ENCODE measurements around the gene RPL18. TPM values are rescaled to one million over a fixed set of nuclear protein-coding genes. Genes with fewer than 3 reads are reported as not detected.

The RPL18 gene
- total and polyA plus RNA-seq, 9 of the 15 experiments (the other 6 are each of a cell fraction or from before 2014, with no cell fraction given) = 312 to 2,635 (median 1,653) TPM

DNA sequence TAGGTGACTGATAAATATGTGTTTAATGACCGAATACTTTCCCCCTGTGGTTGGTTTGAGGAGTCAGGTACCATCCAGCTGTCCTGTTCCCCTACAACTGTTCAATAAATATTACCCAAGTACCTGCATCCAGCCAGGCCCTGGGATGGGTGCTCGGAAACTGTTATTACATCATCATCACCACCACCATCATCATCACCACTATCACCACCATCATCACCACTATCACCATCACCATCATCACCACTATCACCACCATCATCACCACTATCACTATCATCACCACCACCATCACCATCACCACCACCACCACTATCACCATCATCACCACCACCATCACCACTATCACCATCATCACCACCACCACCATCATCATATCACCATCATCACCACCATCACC, 49.8 kb upstream of the RPL18 start:
- ChIA-PET POLR2A (no interaction called here), CTCF (ENCODE audit: low intra/inter-chr PET ratio) (no interaction called here)
- H3K4me2 ChIP-seq (ENCODE audit: insufficient read depth, low read length) = no peak overlapping the region
- no peak overlapping the region for H3K4me3 ChIP-seq
- no peak overlapping the region for H3K27ac ChIP-seq (ENCODE audit: extremely low read depth, low read depth, low read length)
- no peak overlapping the region for H2AFZ ChIP-seq (ENCODE audit: low read depth, low read length)
- DNase-seq (ENCODE audit: extremely low read depth in 1 of 4, low spot score in 3 of 4) = no peak
- intact Hi-C loops (cut with micrococcal nuclease) (no loop called here), in situ Hi-C loops (cut with MboI) (no loop called here)
- no peaks in the 10 kb centered on the region for H3K9me3 ChIP-seq (replicated peaks; ENCODE audit: control insufficient read depth, insufficient read depth, low read depth, low read length)
- H3K9me1 ChIP-seq (ENCODE audit: control insufficient read depth, insufficient read depth, low read length) = no peaks in the 10 kb centered on the region
- TF ChIP-seq ERF (CRISPR knock-in tag; IDR thresholded peaks at IDR 0.05) = no peak
- TF ChIP-seq, protein P1, sequence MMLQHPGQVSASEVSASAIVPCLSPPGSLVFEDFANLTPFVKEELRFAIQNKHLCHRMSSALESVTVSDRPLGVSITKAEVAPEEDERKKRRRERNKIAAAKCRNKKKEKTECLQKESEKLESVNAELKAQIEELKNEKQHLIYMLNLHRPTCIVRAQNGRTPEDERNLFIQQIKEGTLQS (IDR thresholded peaks at IDR 0.05) = peak; percentile 69; the same call in 1 of the 2 replicates
- TF ChIP-seq, protein P1 (CRISPR knock-in tag; conservative IDR thresholded peaks at IDR 0.05) = no peak
- H3K36me3 ChIP-seq (ENCODE audit: control insufficient read depth, insufficient read depth, low read length) = no peaks in the 10 kb centered on the region
- WGBS (ENCODE audit: insufficient coverage, low coverage, missing lambda C conversion rate) = 25% methylated on average over 2 of the region's 2 CpGs
- no peaks in the 10 kb centered on the region for H3K79me2 ChIP-seq (ENCODE audit: control insufficient read depth, insufficient read depth, low read length)
- no peak for ATAC-seq
- H4K20me1 ChIP-seq (replicated peaks; ENCODE audit: control insufficient read depth, insufficient read depth, low read length) = no peaks in the 10 kb centered on the region
- no peak for FAIRE-seq
- H3K27me3 ChIP-seq (ENCODE audit: control insufficient read depth in 2 of 2, insufficient read depth in 2 of 2, low read length in 2 of 2) = no peaks in the 10 kb centered on the region
- peaks cover 0 to 23% of the 10 kb centered on the region in 2 experiments; a peak in 2 of 5 replicates for H3K4me1 ChIP-seq (replicated peaks in 1 of 2; ENCODE audit: control insufficient read depth in 2 of 2, insufficient read depth in 2 of 2, low read length in 2 of 2)
- BruUV-seq (replicated peaks) = no TSS peak
- no peak overlapping the region for H3K9ac ChIP-seq (ENCODE audit: insufficient read depth in 1 of 2, low read depth in 2 of 2, low read length in 2 of 2)

DNA sequence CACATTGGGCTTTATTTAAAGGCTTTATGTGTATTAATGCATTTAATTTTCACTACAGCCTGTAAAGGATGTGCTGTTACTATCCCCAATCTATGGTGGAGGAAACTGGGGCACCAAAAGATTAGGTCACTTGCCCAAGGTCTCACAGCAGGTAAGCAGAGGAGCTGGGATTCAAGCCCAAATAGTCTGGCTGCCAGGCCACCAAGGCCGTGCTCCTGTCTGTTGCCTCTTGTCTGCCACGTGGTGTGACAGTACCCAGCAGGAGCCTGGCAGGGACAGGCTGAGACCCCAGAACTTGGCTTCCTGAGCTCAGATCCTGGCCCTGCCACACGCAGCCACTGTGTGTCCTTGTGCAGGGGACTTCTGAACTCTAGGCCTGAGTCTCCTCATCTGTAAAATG, 49.4 kb upstream of the RPL18 start:
- 3% methylated on average over 3 of the region's 3 CpGs for WGBS (ENCODE audit: insufficient coverage, low coverage, missing lambda C conversion rate)
- TF ChIP-seq TOE1 (IDR thresholded peaks at IDR 0.05; ENCODE audit: borderline replicate concordance) (no peak), TOE1 (CRISPR knock-in tag; IDR thresholded peaks at IDR 0.05; ENCODE audit: borderline replicate concordance, low read depth) (no peak), USF1 (CRISPR knock-in tag; IDR thresholded peaks at IDR 0.05) (0 out of 2 replicates have a peak, but pooled peaks have one; percentile 10), ZNF785 (CRISPR knock-in tag; IDR thresholded peaks at IDR 0.05) (no peak)
- ATAC-seq (no peak), DNase-seq (ENCODE audit: extremely low read depth in 1 of 4, low spot score in 3 of 4) (no peak), FAIRE-seq (no peak)
- Histone ChIP-seq H3K9ac (ENCODE audit: insufficient read depth in 1 of 2, low read depth in 2 of 2, low read length in 2 of 2) (no peak overlapping the region), H3K9me1 (ENCODE audit: control insufficient read depth, insufficient read depth, low read length) (no peaks in the 10 kb centered on the region), H3K36me3 (ENCODE audit: control insufficient read depth, insufficient read depth, low read length) (no peaks in the 10 kb centered on the region), H3K27ac (ENCODE audit: extremely low read depth, low read depth, low read length) (no peak overlapping the region), H3K27me3 (ENCODE audit: control insufficient read depth in 2 of 2, insufficient read depth in 2 of 2, low read length in 2 of 2) (no peaks in the 10 kb centered on the region), H3K4me3 (no peak overlapping the region), H2AFZ (ENCODE audit: low read depth, low read length) (no peak overlapping the region), H3K9me3 (replicated peaks; ENCODE audit: control insufficient read depth, insufficient read depth, low read depth, low read length) (no peaks in the 10 kb centered on the region), H4K20me1 (replicated peaks; ENCODE audit: control insufficient read depth, insufficient read depth, low read length) (no peaks in the 10 kb centered on the region), H3K79me2 (ENCODE audit: control insufficient read depth, insufficient read depth, low read length) (no peaks in the 10 kb centered on the region), H3K4me2 (ENCODE audit: insufficient read depth, low read length) (no peak overlapping the region), H3K4me1 (replicated peaks in 1 of 2; ENCODE audit: control insufficient read depth in 2 of 2, insufficient read depth in 2 of 2, low read length in 2 of 2) (peaks cover under 1 to 21% of the 10 kb centered on the region in 2 experiments; a peak in 2 of 5 replicates)
- in situ Hi-C loops (cut with MboI) (no loop called here), intact Hi-C loops (cut with micrococcal nuclease) (no loop called here)
- no TSS peak for BruUV-seq (replicated peaks)
- CTCF ChIA-PET (ENCODE audit: low intra/inter-chr PET ratio) = no interaction called here
- POLR2A ChIA-PET = interaction anchor here (0.7 kb wide), 1 partner anchor 275 kb away, joined by 4 read pairs; the partner anchor contains the start of gene GRIN2D

All from K562 (cell line).